GM12872 (cell line): ENCODE measurements around the gene CDH10.

Source experiments
- CTCF ChIP-seq: IDR thresholded peaks from 3 replicates; pipeline ENCODE4 v1.5.1; 2011; ENCODE audit warnings: low read depth, mild to moderate bottlenecking, low read length, moderate library complexity; ENCODE audit not compliant: insufficient read depth

Gene CDH10

DNA sequence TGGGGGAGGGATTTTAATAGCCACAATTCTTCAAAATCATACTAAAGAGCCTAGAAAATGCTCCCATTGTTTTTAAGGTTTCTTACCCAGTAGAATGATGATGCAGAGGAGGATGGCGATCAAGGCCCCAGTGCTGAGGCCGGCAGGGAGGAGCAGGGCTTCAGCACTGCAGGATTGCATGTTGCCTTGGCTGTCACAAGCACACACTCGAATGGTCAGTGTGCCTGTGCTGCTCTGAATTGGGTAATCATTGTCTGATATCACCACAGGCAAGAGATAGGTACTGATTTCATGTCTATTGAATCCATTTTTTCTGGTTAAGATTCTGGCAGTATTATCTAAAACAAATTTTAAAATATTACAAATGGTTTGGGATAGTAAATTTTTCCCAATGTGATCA is 153.3 kb downstream of the CDH10 start:
- no peak for TF ChIP-seq CTCF

DNA sequence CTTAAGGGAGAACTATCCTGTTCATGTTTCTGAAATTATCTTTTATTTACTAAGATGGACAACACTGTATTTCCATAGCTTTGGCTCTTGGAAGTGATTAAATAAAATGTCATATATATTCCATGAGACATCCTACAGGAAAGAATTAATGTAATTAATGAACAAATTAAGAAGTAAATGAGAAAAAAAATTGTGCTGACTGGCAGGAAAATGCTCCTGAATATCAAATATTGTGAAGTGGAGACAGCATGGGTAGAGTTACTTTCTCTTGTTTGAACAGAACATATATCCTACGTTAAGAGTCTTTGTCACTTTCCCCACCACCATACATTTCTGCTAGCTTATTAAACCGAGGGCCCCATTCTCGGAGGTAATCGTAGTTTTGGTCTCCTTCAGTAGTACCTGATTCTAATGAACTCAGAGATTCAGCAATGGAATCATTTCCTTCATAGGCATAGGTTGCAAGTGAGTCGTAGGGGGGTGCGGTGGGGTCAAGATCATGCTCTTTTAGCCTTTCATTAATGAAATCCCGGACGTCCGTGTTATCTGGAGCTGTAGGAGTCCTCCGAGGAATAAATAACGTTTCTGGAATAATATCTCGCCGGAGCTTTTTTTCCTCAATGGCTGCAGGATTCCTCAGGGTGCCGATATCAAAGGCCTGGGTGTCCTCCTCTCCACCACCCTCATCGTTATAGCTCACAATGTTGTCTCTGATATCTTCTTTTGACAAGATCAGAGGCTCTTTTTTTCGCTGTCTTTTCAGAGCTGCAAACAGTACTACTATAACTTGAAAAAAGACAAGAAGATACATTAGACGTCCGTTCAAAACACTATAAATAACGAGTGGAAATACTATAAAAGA is 157.2 kb downstream of the CDH10 start:
- TF ChIP-seq CTCF: no peak

- TF ChIP-seq CTCF: no peak
Observed at GRCh38 chr5:24480952-24481351, 163.8 kb downstream of the CDH10 start.

DNA sequence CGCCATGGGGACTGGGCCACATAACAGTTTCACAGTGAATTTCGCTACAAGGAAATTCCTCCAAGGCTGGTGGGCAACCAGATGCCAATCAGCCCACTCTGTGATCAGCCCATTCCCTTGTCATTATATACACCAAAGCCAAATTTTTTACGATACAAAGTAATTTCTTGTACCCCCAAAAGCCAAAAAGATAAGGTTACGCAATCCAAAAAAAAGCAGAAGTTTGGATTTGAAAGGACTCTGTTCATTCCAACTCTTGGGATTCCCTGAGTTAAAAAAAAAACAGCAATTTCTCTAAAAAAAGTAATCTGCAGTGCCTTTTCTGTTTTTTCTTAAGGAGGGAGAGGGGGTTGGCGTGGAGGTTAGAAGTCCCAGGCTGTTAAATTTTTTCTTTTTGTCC is 166.8 kb downstream of the CDH10 start:
- TF ChIP-seq CTCF: no peak

GRCh38 chr5:24475101-24475500 is 169.7 kb downstream of the CDH10 start:
- TF ChIP-seq CTCF: no peak

DNA sequence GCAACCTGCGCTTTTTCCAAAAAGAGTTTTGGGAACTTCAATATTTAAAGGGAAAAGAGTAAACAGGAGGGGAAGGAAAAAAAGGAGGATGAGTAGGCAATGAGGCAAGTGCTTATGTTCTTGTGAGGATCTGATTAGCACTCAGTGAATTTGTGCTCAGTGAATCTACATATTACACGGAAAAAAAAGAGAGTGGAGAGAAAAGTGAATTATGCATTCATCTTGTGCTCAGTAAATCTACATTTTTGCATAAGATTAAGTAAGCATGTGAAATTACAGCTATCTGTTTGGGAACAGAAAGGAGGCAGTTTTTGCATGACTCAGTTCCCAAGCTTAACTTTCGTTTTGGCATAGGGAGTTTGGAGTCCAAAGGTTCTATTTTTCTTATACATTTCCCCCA is 170.1 kb downstream of the CDH10 start:
- no peak for TF ChIP-seq CTCF

GRCh38 chr5:24472518-24472917 is 172.3 kb downstream of the CDH10 start:
- no peak for TF ChIP-seq CTCF
